ENCODE results near the gene RABGAP1. TPM values are rescaled to one million over a fixed set of nuclear protein-coding genes. Genes with fewer than 3 reads are reported as not detected.

RABGAP1 gene
- total RNA-seq, 3 donors from 2014 or later (not counting 1 experiment from before 2014, with no cell fraction given), result 37.4 to 49.2 (median 43.0) TPM

- no peak overlapping the region for H3K4me3 ChIP-seq (ENCODE audit: low read length)
- no peaks in the 10 kb centered on the region for H3K36me3 ChIP-seq (ENCODE audit: control insufficient read depth, insufficient read depth, low read length)
- intact Hi-C loops (cut with micrococcal nuclease), result no loop called here
- H3K4me3 Mint-ChIP-seq, result no peak overlapping the region
- ATAC-seq (no peak), DNase-seq (no peak)
- TF ChIP-seq, protein P1, sequence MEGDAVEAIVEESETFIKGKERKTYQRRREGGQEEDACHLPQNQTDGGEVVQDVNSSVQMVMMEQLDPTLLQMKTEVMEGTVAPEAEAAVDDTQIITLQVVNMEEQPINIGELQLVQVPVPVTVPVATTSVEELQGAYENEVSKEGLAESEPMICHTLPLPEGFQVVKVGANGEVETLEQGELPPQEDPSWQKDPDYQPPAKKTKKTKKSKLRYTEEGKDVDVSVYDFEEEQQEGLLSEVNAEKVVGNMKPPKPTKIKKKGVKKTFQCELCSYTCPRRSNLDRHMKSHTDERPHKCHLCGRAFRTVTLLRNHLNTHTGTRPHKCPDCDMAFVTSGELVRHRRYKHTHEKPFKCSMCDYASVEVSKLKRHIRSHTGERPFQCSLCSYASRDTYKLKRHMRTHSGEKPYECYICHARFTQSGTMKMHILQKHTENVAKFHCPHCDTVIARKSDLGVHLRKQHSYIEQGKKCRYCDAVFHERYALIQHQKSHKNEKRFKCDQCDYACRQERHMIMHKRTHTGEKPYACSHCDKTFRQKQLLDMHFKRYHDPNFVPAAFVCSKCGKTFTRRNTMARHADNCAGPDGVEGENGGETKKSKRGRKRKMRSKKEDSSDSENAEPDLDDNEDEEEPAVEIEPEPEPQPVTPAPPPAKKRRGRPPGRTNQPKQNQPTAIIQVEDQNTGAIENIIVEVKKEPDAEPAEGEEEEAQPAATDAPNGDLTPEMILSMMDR (IDR thresholded peaks at IDR 0.05), result no peak
- H3K4me1 ChIP-seq (ENCODE audit: control insufficient read depth, insufficient read depth, low read length), result peaks cover 5% of the 10 kb centered on the region
- H3K4me1 Mint-ChIP-seq, result peaks cover 0 to 12% of the 10 kb centered on the region in 2 donors
- no peak overlapping the region for H3K27ac Mint-ChIP-seq
- no peaks in the 10 kb centered on the region for H3K27me3 ChIP-seq (ENCODE audit: control insufficient read depth, insufficient read depth, low read length)
- no peaks in the 10 kb centered on the region for H3K27me3 Mint-ChIP-seq (ENCODE audit: low read depth in 2 of 2)
- WGBS (ENCODE audit: insufficient coverage), result 97% methylated on average over 16 of the region's 16 CpGs
- no peaks in the 10 kb centered on the region for H3K9me3 ChIP-seq (ENCODE audit: control insufficient read depth, insufficient read depth, low read length)
- no peak overlapping the region for H3K27ac ChIP-seq (ENCODE audit: low read length)
- no peaks in the 10 kb centered on the region for H3K36me3 Mint-ChIP-seq
- H3K9me3 Mint-ChIP-seq, result no peaks in the 10 kb centered on the region
Measured at GRCh38 chr9:123115146-123115913, 174.5 kb downstream of the RABGAP1 start.

DNA sequence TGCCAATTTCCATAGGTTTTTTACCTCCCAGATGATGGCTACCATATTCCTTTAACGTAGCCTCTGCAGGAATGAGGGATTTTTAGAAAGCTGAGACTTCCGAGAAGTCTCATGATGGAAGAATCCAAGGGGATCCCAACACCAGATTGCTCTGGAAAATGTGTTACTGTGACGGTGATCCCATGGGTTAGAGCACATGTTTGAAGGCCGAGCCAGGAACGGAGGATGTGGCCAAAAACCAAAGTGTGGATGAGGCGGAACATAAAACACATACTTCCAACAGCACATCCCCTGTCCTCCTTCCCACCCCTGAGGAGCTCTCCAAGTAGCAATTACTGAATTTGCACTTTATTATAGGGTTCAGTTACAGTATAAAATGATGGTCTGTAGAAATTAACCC lies 175.2 kb downstream of the RABGAP1 start:
- Histone ChIP-seq H3K4me3 (ENCODE audit: low read length) (no peak overlapping the region), H3K27ac (ENCODE audit: low read length) (no peak overlapping the region), H3K9me3 (ENCODE audit: control insufficient read depth, insufficient read depth, low read length) (no peaks in the 10 kb centered on the region), H3K36me3 (ENCODE audit: control insufficient read depth, insufficient read depth, low read length) (no peaks in the 10 kb centered on the region), H3K27me3 (ENCODE audit: control insufficient read depth, insufficient read depth, low read length) (no peaks in the 10 kb centered on the region), H3K4me1 (ENCODE audit: control insufficient read depth, insufficient read depth, low read length) (peaks cover 5% of the 10 kb centered on the region)
- peaks cover 0 to 12% of the 10 kb centered on the region in 2 donors for H3K4me1 Mint-ChIP-seq
- H3K27me3 Mint-ChIP-seq (ENCODE audit: low read depth in 2 of 2), result no peaks in the 10 kb centered on the region
- no peak for ATAC-seq
- TF ChIP-seq, protein P1 (IDR thresholded peaks at IDR 0.05), result no peak
- H3K9me3 Mint-ChIP-seq, result no peaks in the 10 kb centered on the region
- DNase-seq, result no peak
- intact Hi-C loops (cut with micrococcal nuclease), result no loop called here
- 78% methylated on average over 4 of the region's 6 CpGs for WGBS (ENCODE audit: insufficient coverage)
- H3K4me3 Mint-ChIP-seq, result no peak overlapping the region
- H3K36me3 Mint-ChIP-seq, result no peaks in the 10 kb centered on the region
- no peak overlapping the region for H3K27ac Mint-ChIP-seq

- no peaks in the 10 kb centered on the region for H3K36me3 Mint-ChIP-seq
- H3K36me3 ChIP-seq (ENCODE audit: control insufficient read depth, insufficient read depth, low read length), result no peaks in the 10 kb centered on the region
Measured at GRCh38 chr9:123119566-123119965, 178.7 kb downstream of the RABGAP1 start.

More at GRCh38 chr9:123119566-123119965, 178.7 kb downstream of the RABGAP1 start:
- Mint-ChIP-seq H3K4me1 (no peaks in the 10 kb centered on the region), H3K9me3 (no peaks in the 10 kb centered on the region), H3K27ac (no peak overlapping the region), H3K4me3 (no peak overlapping the region), H3K27me3 (ENCODE audit: low read depth in 2 of 2) (no peaks in the 10 kb centered on the region)
- no peak for DNase-seq
- Histone ChIP-seq H3K4me1 (ENCODE audit: control insufficient read depth, insufficient read depth, low read length) (no peaks in the 10 kb centered on the region), H3K9me3 (ENCODE audit: control insufficient read depth, insufficient read depth, low read length) (no peaks in the 10 kb centered on the region), H3K27ac (ENCODE audit: low read length) (no peak overlapping the region), H3K4me3 (ENCODE audit: low read length) (no peak overlapping the region), H3K27me3 (ENCODE audit: control insufficient read depth, insufficient read depth, low read length) (no peaks in the 10 kb centered on the region)
- 89% methylated on average over 4 of the region's 7 CpGs for WGBS (ENCODE audit: insufficient coverage)
- no peak for ATAC-seq
- intact Hi-C loops (cut with micrococcal nuclease), result no loop called here
- TF ChIP-seq, protein P1 (IDR thresholded peaks at IDR 0.05), result no peak
